ENCODE data around the gene BRAF. TPM values are rescaled to one million over a fixed set of nuclear protein-coding genes. Genes with fewer than 3 reads are reported as not detected.
A peak's percentile ranks its signal among the peaks of the same experiment; 100 is the strongest.

The BRAF gene
- total and polyA plus RNA-seq, 2 of the 8 experiments (the other 6 are each of a cell fraction or from before 2014, with no cell fraction given): 11.4 to 32.6 TPM

DNA sequence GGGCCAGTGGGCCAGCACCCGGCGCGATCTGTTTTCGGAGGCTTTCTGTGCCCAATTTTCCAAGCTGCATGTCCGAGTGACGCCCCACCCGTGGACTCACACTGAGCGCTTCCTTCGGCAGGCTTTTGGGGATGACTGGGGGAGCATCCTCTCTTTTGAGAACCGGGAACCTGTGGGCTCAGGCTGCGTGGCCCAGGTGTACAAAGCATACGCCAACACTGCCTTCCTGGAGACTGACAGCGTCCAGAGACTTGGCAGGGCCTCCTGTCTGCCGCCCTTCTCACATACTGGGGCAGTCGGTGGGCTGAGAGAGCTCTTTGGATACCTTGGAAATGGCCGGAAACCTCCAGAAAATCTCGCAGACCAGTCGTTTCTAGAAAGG, 251.0 kb downstream of the BRAF start:
- H3K79me1 ChIP-seq (ENCODE audit: low read depth, low read length): no peaks in the 10 kb centered on the region
- no peak overlapping the region for H2AFZ ChIP-seq (ENCODE audit: low read length)
- no peak overlapping the region for H3K23ac ChIP-seq (ENCODE audit: insufficient read length)
- peaks cover 5% of the 10 kb centered on the region; the same call in 1 of the 2 replicates for H3K23me2 ChIP-seq (ENCODE audit: low read depth, low read length)
- peaks cover 0 to 8% (median 2%) of the 10 kb centered on the region in 4 experiments; a peak in 3 of 7 replicates for H3K27me3 ChIP-seq (replicated peaks in 1 of 4; ENCODE audit: control insufficient read depth in 3 of 4, extremely low read depth in 1 of 4, insufficient read depth in 3 of 4, low read length in 3 of 4)
- 57% methylated on average over 18 of the region's 18 CpGs; no CpG with 5 or more reads in 1 of the 2 experiments for whole genome bisulfite sequencing, 2 experiments (ENCODE audit: extremely low coverage in 1 of 2, insufficient coverage in 1 of 2, insufficient read length in 1 of 2, insufficient replicate concordance in 2 of 2, low coverage in 1 of 2, low lambda C conversion rate in 2 of 2, missing lambda C conversion rate in 1 of 2)
- no peaks in the 10 kb centered on the region for H3K36me3 ChIP-seq (ENCODE audit: control insufficient read depth in 2 of 4, insufficient read depth in 4 of 4, low read length in 3 of 4)
- H4K91ac ChIP-seq (replicated peaks; ENCODE audit: insufficient read length, low read length): no peak overlapping the region
- H3K4ac ChIP-seq (replicated peaks; ENCODE audit: insufficient read length, low read depth, low read length): no peak overlapping the region
- FAIRE-seq (no peak), DNase-seq (ENCODE audit: low read depth in 1 of 2, low spot score in 2 of 2) (peak in 1 of 2 experiments; percentile 68)
- H4K20me1 ChIP-seq (replicated peaks in 1 of 2; ENCODE audit: control insufficient read depth in 1 of 2, insufficient read depth in 2 of 2, low read length in 2 of 2): no peaks in the 10 kb centered on the region
- H2BK15ac ChIP-seq (ENCODE audit: low read length): no peak overlapping the region
- H4K5ac ChIP-seq (ENCODE audit: insufficient read length, low read depth, low read length): no peak overlapping the region
- H3K4me3 ChIP-seq (ENCODE audit: extremely low read depth in 1 of 4, insufficient read depth in 2 of 4, low read depth in 3 of 4, low read length in 4 of 4): peak overlapping the region; percentile 35 to 76 (median 67)
- no peak overlapping the region for H2BK5ac ChIP-seq (ENCODE audit: low read depth, low read length)
- H2BK12ac ChIP-seq (ENCODE audit: low read depth, low read length): 0 out of 2 replicates have a peak overlapping the region, but pooled peaks have one; percentile 14
- H3K4me1 ChIP-seq (replicated peaks in 1 of 4; ENCODE audit: control insufficient read depth in 3 of 4, insufficient read depth in 4 of 4, low read length in 3 of 4): peaks cover 0 to 6% (median 2%) of the 10 kb centered on the region in 4 experiments; a peak in 5 of 7 replicates
- POLR2A ChIA-PET (ENCODE audit: partially characterized antibody): interaction anchor here (0.8 to 1.4 kb wide), 5 partner anchors 16 to 341 kb away, joined by 3 read pairs; partner anchors contain the start of gene NDUFB2
- no peak overlapping the region for H3K14ac ChIP-seq (ENCODE audit: insufficient read length)
- no peak overlapping the region for H3K56ac ChIP-seq (replicated peaks; ENCODE audit: insufficient read length, low read depth, low read length)
- H3K4me2 ChIP-seq (ENCODE audit: insufficient read depth in 1 of 2, low read depth in 2 of 2, low read length in 2 of 2): peak overlapping the region; percentile 70 to 98
- H3K18ac ChIP-seq (ENCODE audit: extremely low read depth, low read length): peak overlapping the region; percentile 60; the same call in 1 of the 2 replicates
- no peak overlapping the region for H2BK20ac ChIP-seq (ENCODE audit: low read length)
- no peak overlapping the region for H3K9ac ChIP-seq (replicated peaks in 1 of 4; ENCODE audit: extremely low read depth in 1 of 4, low read depth in 3 of 4, low read length in 3 of 4)
- H4K8ac ChIP-seq (ENCODE audit: extremely low read depth, insufficient read depth, low read length): no peak overlapping the region; the same call in 1 of the 2 replicates
- no peak overlapping the region for H3K27ac ChIP-seq (ENCODE audit: low read depth, low read length)
- no peak overlapping the region for H2BK120ac ChIP-seq (replicated peaks; ENCODE audit: low read depth, low read length)
- H3K79me2 ChIP-seq (ENCODE audit: control insufficient read depth in 1 of 2, insufficient read depth in 2 of 2, low read length in 2 of 2): no peaks in the 10 kb centered on the region
- CTCF ChIA-PET (ENCODE audit: partially characterized antibody): interaction anchor here (0.5 to 4.5 kb wide), 11 partner anchors 11 to 341 kb away, joined by 3 to 38 read pairs (median 5); partner anchors contain the start of gene MRPS33
- no peaks in the 10 kb centered on the region for H3K9me3 ChIP-seq (ENCODE audit: insufficient read depth in 2 of 2, low read depth in 1 of 2, low read length in 1 of 2)
- no peak overlapping the region for H2AK5ac ChIP-seq (ENCODE audit: low read depth, low read length)
- no peak for TF ChIP-seq NRF1 (IDR thresholded peaks at IDR 0.05; ENCODE audit: low read depth, low read length)
- 0 out of 2 replicates have a peak, but pooled peaks have one; percentile 1 for TF ChIP-seq TAF1 (IDR thresholded peaks at IDR 0.05; ENCODE audit: low read depth, low read length)
- TF ChIP-seq BCL11A (IDR thresholded peaks at IDR 0.05; ENCODE audit: low read depth in 2 of 2, low read length in 2 of 2): no peak
- TF ChIP-seq FOSL1 (IDR thresholded peaks at IDR 0.05; ENCODE audit: insufficient read depth, low read depth, low read length): no peak
- no peak for TF ChIP-seq RXRA (IDR thresholded peaks at IDR 0.05; ENCODE audit: insufficient read depth, low read depth, low read length)
- no peak for TF ChIP-seq SUZ12 (IDR thresholded peaks at IDR 0.05; ENCODE audit: low read length)
- 0 out of 4 replicates have a peak, but pooled peaks of 1 of the 2 experiments have one; percentile 14 for TF ChIP-seq HDAC2 (IDR thresholded peaks at IDR 0.05; ENCODE audit: borderline replicate concordance in 1 of 2, low read depth in 2 of 2, low read length in 2 of 2)
- no peak for TF ChIP-seq SIX5 (IDR thresholded peaks at IDR 0.05; ENCODE audit: low read depth, low read length)
- TF ChIP-seq SAP30 (IDR thresholded peaks at IDR 0.05; ENCODE audit: insufficient read depth, insufficient replicate concordance, low read length): peak; percentile 5
- no peak for TF ChIP-seq SIRT6 (IDR thresholded peaks at IDR 0.05; ENCODE audit: low read length)
- TF ChIP-seq GTF2F1 (IDR thresholded peaks at IDR 0.05; ENCODE audit: borderline replicate concordance, low read depth, low read length): no peak
- TF ChIP-seq CREB1 (IDR thresholded peaks at IDR 0.05): no peak
- TF ChIP-seq TBP (IDR thresholded peaks at IDR 0.05; ENCODE audit: low read depth, low read length): no peak
